Thyroid gland (tissue), 4 donors: ENCODE measurements around the gene MCAT. TPM values are rescaled to one million over a fixed set of nuclear protein-coding genes. Genes with fewer than 3 reads are reported as not detected.
A peak's percentile ranks its signal among the peaks of the same experiment; 100 is the strongest.

ENCODE experiments used
- DNase-seq, 2 donors: peaks; one replicate each; pipeline ENCODE4 v3.0.0-alpha.2; 2019
- H3K27ac ChIP-seq, 3 donors: fragments of 200-600 bp; sonication (generic); 1 replicate in 2 of 3; 2 replicates in 1 of 3; pipeline ENCODE4 v1.5.1; 2016 to 2019; ENCODE audit warnings: mild to moderate bottlenecking in 1 of 3, moderate library complexity in 1 of 3
- H3K27me3 ChIP-seq: fragments of 200-600 bp; sonication (generic); one replicate; pipeline ENCODE4 v1.5.1; 2019
- H3K36me3 ChIP-seq, 2 donors: fragments of 200-600 bp; sonication (generic); one replicate each; pipeline ENCODE4 v1.5.1; 2016 to 2019
- H3K4me1 ChIP-seq, 2 donors: fragments of 200-600 bp; sonication (generic); one replicate each; pipeline ENCODE4 v1.5.1; 2017 to 2019
- H3K4me3 ChIP-seq, 3 donors: fragments of 200-600 bp; sonication (generic); replicated peaks in 1 of 3; 1 replicate in 2 of 3; 2 replicates in 1 of 3; pipeline ENCODE4 v1.5.1; 2016; ENCODE audit warnings: mild to moderate bottlenecking in 1 of 3
- H3K9me3 ChIP-seq: fragments of 200-600 bp; sonication (generic); one replicate; pipeline ENCODE4 v1.5.1; 2017
- POLR2A ChIP-seq, 2 donors: fragments of 450-650 bp; IDR thresholded peaks; one replicate each; pipeline ENCODE4 v1.6.1; 2017; ENCODE audit warnings: antibody characterized with exemption in 2 of 2, mild to moderate bottlenecking in 2 of 2, moderate library complexity in 1 of 2
- WGBS, 2 donors: methylation state at CpG; one replicate each; pipeline ENCODE4 v1.1.5; 2017; 5-methylcytosine and 5-hydroxymethylcytosine counted together
- intact Hi-C: fragments of 100-400 bp; cut with DNase I; formaldehyde crosslinking; loops from one replicate; pipeline ENCODE4 v1.15.1; 2023
- total RNA-seq, 4 donors: library from RNA; depleted of rRNA; stranded (reverse); fragments of >200 nt; gene quantifications; one replicate each; pipeline ENCODE4 v1.2.3, GENCODE V29; 2016
- TF ChIP-seq, protein P1 (sequence below), 6 experiments: fragments of 200-600 bp in 3 of 6; fragments of 450-650 bp in 3 of 6; sonication (generic) in 3 of 6; IDR thresholded peaks; one replicate each; pipeline ENCODE4 v1.5.1; 2016 to 2019; ENCODE audit warnings: antibody characterized with exemption in 6 of 6, mild to moderate bottlenecking in 2 of 6, inconsistent platforms in 1 of 6, moderate library complexity in 1 of 6

MCAT gene
- total RNA-seq, 4 donors from 2014 or later: 28.4 to 48.5 (median 38.3) TPM

DNA sequence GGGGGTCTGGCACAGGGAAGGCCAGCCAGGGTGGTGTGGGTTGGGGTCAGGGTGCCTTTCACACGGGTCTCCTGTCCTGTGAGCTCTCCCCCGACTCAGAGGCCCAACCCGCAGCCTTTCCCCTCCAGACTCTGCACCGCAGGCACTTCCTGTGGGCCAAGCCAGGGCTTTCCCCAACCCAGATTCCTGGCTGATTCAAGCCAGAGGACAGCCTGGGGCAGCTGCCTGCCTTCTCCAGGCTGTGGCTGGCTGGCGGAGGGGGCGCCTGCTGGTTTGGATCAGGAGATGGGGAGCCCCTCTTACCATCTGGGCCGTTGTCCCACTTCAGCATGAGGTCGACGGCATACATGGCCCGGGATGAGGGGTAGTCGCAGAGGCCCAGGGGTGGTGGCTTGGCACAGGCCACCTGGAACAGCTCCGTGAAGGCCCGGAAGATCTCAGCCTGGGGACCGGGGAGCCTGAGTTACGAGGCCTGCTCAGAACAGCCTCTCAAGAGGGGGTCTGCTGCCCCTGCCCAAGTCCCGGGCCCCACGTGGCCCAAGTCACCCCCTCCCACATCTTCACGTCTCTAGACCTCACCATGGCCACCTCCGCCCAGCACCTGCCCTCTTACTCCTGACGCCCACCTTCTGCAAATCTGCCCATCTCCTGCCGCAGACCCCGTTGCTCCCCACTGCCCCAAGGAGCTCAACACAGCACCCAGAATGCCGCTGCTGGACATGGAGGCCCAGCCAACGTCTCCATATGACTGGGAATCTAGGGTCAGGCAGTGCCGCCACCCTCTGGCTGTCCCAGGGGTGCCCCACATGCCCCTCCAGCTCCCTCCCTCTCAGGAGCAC lies 25.5 kb upstream of the MCAT start:
- Histone ChIP-seq H3K27me3 (no peaks in the 10 kb centered on the region), H3K36me3 (peaks cover 18% of the 10 kb centered on the region in 2 donors), H3K4me3 (no peak overlapping the region), H3K4me1 (peaks cover 14 to 19% of the 10 kb centered on the region in 2 donors), H3K9me3 (no peaks in the 10 kb centered on the region), H3K27ac (no peak overlapping the region)
- intact Hi-C loops: no loop called here
- WGBS, 2 donors: 90 to 93% methylated on average over 18 to 21 of the region's 25 CpGs
- TF ChIP-seq, protein P1, sequence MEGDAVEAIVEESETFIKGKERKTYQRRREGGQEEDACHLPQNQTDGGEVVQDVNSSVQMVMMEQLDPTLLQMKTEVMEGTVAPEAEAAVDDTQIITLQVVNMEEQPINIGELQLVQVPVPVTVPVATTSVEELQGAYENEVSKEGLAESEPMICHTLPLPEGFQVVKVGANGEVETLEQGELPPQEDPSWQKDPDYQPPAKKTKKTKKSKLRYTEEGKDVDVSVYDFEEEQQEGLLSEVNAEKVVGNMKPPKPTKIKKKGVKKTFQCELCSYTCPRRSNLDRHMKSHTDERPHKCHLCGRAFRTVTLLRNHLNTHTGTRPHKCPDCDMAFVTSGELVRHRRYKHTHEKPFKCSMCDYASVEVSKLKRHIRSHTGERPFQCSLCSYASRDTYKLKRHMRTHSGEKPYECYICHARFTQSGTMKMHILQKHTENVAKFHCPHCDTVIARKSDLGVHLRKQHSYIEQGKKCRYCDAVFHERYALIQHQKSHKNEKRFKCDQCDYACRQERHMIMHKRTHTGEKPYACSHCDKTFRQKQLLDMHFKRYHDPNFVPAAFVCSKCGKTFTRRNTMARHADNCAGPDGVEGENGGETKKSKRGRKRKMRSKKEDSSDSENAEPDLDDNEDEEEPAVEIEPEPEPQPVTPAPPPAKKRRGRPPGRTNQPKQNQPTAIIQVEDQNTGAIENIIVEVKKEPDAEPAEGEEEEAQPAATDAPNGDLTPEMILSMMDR (IDR thresholded peaks at IDR 0.05): no peak
- no peak for TF ChIP-seq POLR2A (IDR thresholded peaks at IDR 0.05)
- DNase-seq: no peak

GRCh38 chr22:43167001-43167589 lies 23.9 kb upstream of the MCAT start:
- peaks cover 12% of the 10 kb centered on the region in 2 donors for H3K36me3 ChIP-seq
- intact Hi-C loops: no loop called here
- H3K4me3 ChIP-seq: no peak overlapping the region
- H3K27me3 ChIP-seq: no peaks in the 10 kb centered on the region
- no peak overlapping the region for H3K27ac ChIP-seq
- TF ChIP-seq, protein P1 (IDR thresholded peaks at IDR 0.05): no peak
- no peak for TF ChIP-seq POLR2A (IDR thresholded peaks at IDR 0.05)
- no peak for DNase-seq
- H3K9me3 ChIP-seq: no peaks in the 10 kb centered on the region
- peaks cover 14 to 27% of the 10 kb centered on the region in 2 donors for H3K4me1 ChIP-seq
- 91 to 95% methylated on average over 19 of the region's 19 CpGs for WGBS, 2 donors

DNA sequence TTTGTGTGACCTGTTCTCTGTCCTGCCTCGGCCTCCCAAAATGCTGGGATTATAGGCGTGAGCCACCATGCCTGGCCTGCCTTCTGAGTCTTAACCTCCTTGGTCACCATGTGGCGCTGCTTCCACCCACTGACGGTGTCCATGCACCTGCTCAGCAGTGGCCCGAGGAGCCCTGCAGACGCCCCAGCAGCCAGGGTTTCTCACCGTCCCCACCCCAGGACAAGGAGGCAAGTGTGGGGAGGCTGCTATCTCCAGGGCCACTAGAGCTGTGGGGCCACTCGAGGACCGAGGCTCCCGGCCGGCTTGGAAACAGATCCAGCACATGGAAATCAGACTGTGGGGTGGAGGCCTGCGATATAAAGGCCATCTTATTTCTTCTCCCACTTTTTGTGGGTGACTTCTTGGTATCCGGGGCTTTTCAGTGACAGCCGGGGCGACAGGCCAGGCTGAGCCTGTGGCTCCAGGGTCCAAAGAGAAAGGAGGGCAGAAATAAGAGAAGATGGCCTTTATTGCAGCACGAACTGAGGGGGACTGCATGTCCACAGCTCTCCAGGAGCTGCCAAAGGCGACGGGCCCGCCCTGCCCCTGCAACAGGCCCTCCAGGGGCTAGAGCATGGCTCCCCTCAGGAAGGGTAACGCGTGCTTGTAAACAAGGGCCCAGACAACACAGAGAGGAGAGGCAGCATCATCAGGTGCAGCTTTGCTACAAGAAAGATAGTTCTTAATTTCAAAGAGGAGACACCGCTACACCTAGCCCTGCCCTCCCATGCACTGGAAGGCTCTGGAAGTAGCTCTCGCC lies 23.1 kb upstream of the MCAT start:
- Histone ChIP-seq H3K36me3 (peaks cover 5 to 9% of the 10 kb centered on the region in 2 donors), H3K4me3 (no peak overlapping the region), H3K27ac (no peak overlapping the region), H3K27me3 (no peaks in the 10 kb centered on the region), H3K4me1 (peaks cover 14 to 27% of the 10 kb centered on the region in 2 donors), H3K9me3 (no peaks in the 10 kb centered on the region)
- intact Hi-C loops: no loop called here
- WGBS, 2 donors: 86 to 90% methylated on average over 19 to 23 of the region's 23 CpGs
- TF ChIP-seq, protein P1 (IDR thresholded peaks at IDR 0.05): no peak
- DNase-seq: no peak

GRCh38 chr22:43164636-43165035 lies 21.4 kb upstream of the MCAT start:
- intact Hi-C loops: no loop called here
- Histone ChIP-seq H3K4me3 (no peak overlapping the region), H3K27me3 (no peaks in the 10 kb centered on the region), H3K9me3 (no peaks in the 10 kb centered on the region), H3K27ac (peak overlapping the region; percentile 7 to 18 (median 12)), H3K36me3 (peaks cover 0 to 5% of the 10 kb centered on the region in 2 donors), H3K4me1 (peaks cover 14 to 27% of the 10 kb centered on the region in 2 donors)
- 2 to 18% methylated on average over 10 to 15 of the region's 16 CpGs for WGBS, 2 donors
- TF ChIP-seq, protein P1 (IDR thresholded peaks at IDR 0.05): no peak
- no peak for TF ChIP-seq POLR2A (IDR thresholded peaks at IDR 0.05)
- peak; percentile 72 for DNase-seq
